GM12874 (cell line): ENCODE results near the gene CD200.

Experiments used
- CTCF ChIP-seq: IDR thresholded peaks from 2 replicates; pipeline ENCODE4 v1.5.1; 2011; ENCODE audit warnings: low read depth, mild to moderate bottlenecking, control low read depth, low read length, moderate library complexity; ENCODE audit not compliant: insufficient read depth

CD200 gene

GRCh38 chr3:112351823-112352222 is 18.9 kb downstream of the CD200 start:
- no peak for TF ChIP-seq CTCF

- TF ChIP-seq CTCF, result no peak
These were observed 19.8 kb downstream of the CD200 start for GRCh38 chr3:112352720-112353119.

GRCh38 chr3:112353365-112353764 is 20.4 kb downstream of the CD200 start:
- TF ChIP-seq CTCF, result no peak

GRCh38 chr3:112354642-112355306 is 21.8 kb downstream of the CD200 start:
- no peak for TF ChIP-seq CTCF

GRCh38 chr3:112355307-112355687 is 22.3 kb downstream of the CD200 start:
- TF ChIP-seq CTCF, result no peak

- no peak for TF ChIP-seq CTCF
These were observed 25.2 kb downstream of the CD200 start for GRCh38 chr3:112357930-112358780.

- TF ChIP-seq CTCF, result no peak
These were observed 27.6 kb downstream of the CD200 start for GRCh38 chr3:112360561-112360960.
